Measurements from ENCODE around the gene LIMS2. TPM values are rescaled to one million over a fixed set of nuclear protein-coding genes. Genes with fewer than 3 reads are reported as not detected.

The LIMS2 gene
- total RNA-seq, 1 donor from 2014 or later = 171 TPM

DNA sequence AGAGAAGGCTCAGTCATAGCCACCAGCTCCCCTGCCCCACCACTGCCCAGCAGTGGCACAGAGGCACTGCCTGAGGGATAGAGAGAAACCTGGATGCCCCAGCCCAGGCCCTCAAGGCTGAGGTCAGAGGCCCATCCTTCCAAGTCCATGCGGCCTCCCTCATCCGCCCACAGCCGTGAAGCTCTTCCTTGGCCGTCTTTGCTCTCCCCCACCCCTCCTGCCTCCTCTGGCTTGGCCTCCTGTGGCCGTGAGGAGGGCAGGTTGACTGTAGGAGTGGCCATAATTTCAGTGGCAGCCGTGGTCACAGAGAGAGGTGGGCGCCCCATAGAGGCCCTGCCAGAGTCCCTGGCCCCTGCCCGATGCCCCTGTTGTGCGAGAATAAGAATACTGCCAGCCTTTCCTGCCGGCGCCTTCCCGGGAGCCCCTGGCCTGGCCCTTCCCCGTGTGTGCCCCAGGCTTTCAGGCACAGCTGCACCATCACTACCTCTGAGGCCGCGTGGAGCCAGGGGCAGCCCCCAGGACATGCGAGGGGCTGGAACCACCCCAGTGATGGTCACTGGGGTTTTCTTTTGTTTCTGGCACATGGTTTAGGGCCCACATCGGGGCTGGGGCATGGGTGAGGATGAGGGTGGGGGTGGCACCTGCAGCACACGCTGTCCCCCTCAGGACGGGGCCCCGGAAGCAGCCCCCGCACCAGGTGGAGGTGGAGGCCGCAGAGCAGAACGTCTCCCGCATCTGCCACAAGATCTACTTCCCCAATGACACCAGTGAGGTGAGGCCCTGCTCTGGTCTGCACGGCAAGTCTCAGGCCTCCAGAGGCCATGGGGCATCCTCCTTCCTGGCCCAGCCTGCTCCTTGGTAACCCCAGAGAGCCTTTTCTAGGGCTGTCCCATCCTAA is 42.5 kb downstream of the LIMS2 start:
- peaks cover 28% of the 10 kb centered on the region for H3K4me1 Mint-ChIP-seq (ENCODE audit: low read depth)
- no peak overlapping the region for H3K27ac Mint-ChIP-seq (ENCODE audit: unreplicated experiment)
- no peaks in the 10 kb centered on the region for H3K9me3 Mint-ChIP-seq (ENCODE audit: low read depth)
- H3K27me3 Mint-ChIP-seq (ENCODE audit: low read depth) = no peaks in the 10 kb centered on the region
- TF ChIP-seq, protein P1, sequence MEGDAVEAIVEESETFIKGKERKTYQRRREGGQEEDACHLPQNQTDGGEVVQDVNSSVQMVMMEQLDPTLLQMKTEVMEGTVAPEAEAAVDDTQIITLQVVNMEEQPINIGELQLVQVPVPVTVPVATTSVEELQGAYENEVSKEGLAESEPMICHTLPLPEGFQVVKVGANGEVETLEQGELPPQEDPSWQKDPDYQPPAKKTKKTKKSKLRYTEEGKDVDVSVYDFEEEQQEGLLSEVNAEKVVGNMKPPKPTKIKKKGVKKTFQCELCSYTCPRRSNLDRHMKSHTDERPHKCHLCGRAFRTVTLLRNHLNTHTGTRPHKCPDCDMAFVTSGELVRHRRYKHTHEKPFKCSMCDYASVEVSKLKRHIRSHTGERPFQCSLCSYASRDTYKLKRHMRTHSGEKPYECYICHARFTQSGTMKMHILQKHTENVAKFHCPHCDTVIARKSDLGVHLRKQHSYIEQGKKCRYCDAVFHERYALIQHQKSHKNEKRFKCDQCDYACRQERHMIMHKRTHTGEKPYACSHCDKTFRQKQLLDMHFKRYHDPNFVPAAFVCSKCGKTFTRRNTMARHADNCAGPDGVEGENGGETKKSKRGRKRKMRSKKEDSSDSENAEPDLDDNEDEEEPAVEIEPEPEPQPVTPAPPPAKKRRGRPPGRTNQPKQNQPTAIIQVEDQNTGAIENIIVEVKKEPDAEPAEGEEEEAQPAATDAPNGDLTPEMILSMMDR (IDR thresholded peaks at IDR 0.05) = no peak
- no peak for DNase-seq (ENCODE audit: low spot score)
- H3K36me3 Mint-ChIP-seq (ENCODE audit: low read depth) = no peaks in the 10 kb centered on the region
- no peak overlapping the region for H3K4me3 Mint-ChIP-seq (ENCODE audit: unreplicated experiment)

DNA sequence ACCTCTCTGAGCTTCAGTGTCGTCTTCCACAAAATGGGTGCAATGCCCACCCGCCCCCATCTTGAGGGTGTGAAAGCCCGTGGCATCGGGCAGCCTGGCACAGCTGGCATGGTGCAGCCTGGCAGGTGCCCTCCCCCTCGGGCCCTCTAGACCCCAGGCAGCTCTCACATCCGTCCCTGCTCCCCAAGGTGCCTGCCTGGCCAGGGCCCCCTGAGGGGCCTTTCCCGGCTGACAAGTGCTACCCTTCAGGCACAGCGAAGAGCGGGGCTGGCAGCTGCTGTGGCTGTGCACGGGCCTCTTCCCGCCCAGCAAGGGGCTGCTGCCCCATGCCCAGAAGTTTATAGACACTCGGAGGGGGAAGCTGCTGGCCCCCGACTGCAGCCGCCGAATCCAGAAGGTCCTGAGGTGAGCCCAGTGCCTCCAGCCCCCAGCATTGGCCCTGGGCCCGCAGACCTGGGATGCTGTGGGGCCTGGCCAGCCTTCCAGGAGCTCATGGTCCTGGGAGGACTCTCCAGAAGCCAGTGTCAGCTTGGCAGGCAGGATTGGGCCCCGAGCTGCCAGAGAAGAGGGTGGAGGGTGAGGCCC is 43.2 kb downstream of the LIMS2 start:
- Mint-ChIP-seq H3K4me1 (ENCODE audit: low read depth) (peaks cover 24% of the 10 kb centered on the region), H3K27me3 (ENCODE audit: low read depth) (no peaks in the 10 kb centered on the region), H3K4me3 (ENCODE audit: unreplicated experiment) (no peak overlapping the region), H3K36me3 (ENCODE audit: low read depth) (no peaks in the 10 kb centered on the region), H3K9me3 (ENCODE audit: low read depth) (no peaks in the 10 kb centered on the region), H3K27ac (ENCODE audit: unreplicated experiment) (no peak overlapping the region)
- no peak for DNase-seq (ENCODE audit: low spot score)
- TF ChIP-seq, protein P1 (IDR thresholded peaks at IDR 0.05) = no peak

DNA sequence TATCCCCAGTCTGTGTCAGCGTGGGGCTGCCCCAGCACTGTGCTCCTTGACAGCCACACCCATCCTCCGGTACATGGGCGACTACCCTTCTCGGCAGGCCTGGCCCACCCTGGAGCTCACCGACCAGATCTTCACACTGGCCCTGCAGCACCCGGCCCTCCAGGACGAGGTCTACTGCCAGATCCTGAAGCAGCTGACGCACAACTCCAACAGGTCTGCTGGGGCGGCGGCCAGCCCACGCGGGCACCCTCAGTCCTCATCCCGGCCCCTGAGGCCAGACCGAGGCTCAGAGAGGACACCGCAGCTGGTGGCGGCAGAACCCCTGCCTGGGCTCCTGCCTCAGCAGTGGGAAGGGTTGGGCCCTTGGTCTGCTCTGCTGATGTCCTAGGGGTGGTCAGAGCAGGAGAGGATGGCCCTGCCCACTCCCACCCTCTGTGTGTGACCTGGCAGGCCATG is 43.8 kb downstream of the LIMS2 start:
- Mint-ChIP-seq H3K27me3 (ENCODE audit: low read depth) (no peaks in the 10 kb centered on the region), H3K36me3 (ENCODE audit: low read depth) (no peaks in the 10 kb centered on the region), H3K4me3 (ENCODE audit: unreplicated experiment) (no peak overlapping the region), H3K27ac (ENCODE audit: unreplicated experiment) (no peak overlapping the region), H3K4me1 (ENCODE audit: low read depth) (peaks cover 22% of the 10 kb centered on the region), H3K9me3 (ENCODE audit: low read depth) (no peaks in the 10 kb centered on the region)
- no peak for DNase-seq (ENCODE audit: low spot score)
- TF ChIP-seq, protein P1 (IDR thresholded peaks at IDR 0.05) = no peak

DNA sequence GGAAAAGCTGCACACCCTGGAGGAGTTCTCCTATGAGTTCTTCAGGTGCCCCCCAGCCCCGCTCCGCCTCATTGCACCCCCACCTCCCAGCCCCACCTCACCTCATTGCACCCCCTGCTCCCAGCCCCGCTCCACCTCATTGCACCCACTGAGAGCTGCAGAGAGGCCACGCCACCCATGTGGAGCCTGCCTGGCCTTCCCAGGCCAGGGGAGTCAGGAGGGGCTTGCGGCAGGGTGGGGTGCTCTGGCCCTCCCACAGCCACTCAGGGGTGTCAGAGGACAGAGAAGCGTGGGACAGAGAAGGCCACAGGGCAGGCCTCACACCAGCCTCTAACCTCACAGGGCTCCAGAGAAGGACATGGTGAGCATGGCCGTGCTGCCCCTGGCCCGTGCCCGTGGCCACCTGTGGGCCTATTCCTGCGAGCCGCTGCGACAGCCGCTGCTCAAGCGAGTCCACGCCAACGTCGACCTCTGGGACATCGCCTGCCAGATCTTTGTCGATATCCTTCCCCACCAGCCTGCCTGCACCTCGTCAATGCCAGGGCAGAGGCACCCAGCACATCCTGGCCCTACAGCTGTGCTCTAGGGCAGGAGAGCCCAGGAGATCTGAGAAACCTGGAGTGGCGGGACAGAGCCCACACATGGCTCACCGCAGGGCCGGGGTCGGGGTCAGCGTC is 44.3 kb downstream of the LIMS2 start:
- H3K4me1 Mint-ChIP-seq (ENCODE audit: low read depth) = peaks cover 18% of the 10 kb centered on the region
- no peak for DNase-seq (ENCODE audit: low spot score)
- no peaks in the 10 kb centered on the region for H3K27me3 Mint-ChIP-seq (ENCODE audit: low read depth)
- TF ChIP-seq, protein P1 (IDR thresholded peaks at IDR 0.05) = no peak
- peak overlapping the region; percentile 27 for H3K27ac Mint-ChIP-seq (ENCODE audit: unreplicated experiment)
- no peaks in the 10 kb centered on the region for H3K36me3 Mint-ChIP-seq (ENCODE audit: low read depth)
- H3K9me3 Mint-ChIP-seq (ENCODE audit: low read depth) = no peaks in the 10 kb centered on the region
- no peak overlapping the region for H3K4me3 Mint-ChIP-seq (ENCODE audit: unreplicated experiment)
